Superior temporal gyrus (tissue), 1 donor: Measurements from ENCODE around the gene SSX3.
"Not testable (repeated sequence)": the region's sequence is repeated elsewhere in the genome, so short reads cannot be mapped to it uniquely, and the experiment has no call there.

Source experiments
- DNase-seq: peaks from one replicate; pipeline ENCODE4 v3.0.0-alpha.2; 2016; ENCODE audit errors: extremely low spot score

Gene SSX3, protein sequence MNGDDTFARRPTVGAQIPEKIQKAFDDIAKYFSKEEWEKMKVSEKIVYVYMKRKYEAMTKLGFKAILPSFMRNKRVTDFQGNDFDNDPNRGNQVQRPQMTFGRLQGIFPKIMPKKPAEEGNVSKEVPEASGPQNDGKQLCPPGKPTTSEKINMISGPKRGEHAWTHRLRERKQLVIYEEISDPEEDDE

DNA sequence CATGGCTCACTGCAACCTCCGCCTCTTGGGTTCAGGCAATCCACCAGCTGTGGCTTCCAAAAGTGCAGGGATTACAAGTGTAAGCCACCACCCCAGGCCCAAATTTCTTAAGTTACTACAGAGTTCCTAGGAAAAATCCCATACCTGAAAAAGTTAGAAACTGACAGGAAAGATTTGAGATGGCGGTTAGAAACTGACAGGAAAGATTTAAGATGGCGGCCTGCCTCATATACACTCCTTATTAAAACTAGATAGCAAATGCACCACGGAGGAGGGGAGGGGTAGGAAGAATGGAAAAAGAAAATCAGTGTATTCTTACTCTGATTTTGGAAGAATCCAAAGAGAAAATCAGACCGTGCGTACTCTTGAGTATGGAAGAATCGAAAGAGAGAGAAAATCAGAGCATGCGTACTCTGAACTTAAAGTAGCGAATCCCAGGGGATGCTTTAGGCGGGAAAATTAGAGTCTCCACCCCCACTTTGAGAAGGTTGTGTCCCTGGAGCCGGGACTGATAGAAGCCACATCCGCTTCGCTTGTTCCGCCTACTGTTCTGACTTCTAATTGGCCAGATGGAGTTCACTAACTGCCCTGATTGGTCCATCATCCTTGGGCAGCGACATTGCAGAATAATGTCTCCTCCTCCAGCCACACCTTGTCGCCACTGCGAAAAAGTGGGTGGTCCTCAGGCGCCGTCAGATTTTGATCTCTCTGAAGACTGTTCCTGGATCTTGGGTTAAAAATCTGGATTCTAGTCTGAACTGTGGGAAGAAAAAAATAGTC, at the start of gene SSX3:
TSS of gene SSX3 (minus strand) at position 389 of the 780 bp plus-strand sequence. CDS start 1,454 bp downstream, outside the sequence.
- not testable (repeated sequence) for DNase-seq

DNA sequence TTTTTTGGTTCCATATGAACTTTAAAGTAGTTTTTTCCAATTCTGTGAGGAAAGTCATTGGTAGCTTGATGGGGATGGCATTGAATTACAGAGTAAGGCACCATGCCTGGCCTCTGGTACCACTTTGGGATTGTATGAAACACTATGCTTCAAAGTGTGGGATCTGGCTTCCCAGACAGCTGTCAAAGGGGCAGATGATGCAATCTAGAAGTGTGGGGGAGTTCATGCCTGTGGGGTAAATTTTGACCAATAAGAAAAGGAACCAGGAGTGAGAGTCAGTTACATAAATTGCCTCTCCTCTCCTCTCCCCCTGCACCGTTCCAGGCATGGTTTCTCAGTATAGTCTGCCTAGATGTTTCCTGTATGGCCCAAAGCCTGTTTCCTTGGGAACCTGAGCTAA, 41.3 kb upstream of the SSX3 start:
- DNase-seq, result not testable (repeated sequence)

DNA sequence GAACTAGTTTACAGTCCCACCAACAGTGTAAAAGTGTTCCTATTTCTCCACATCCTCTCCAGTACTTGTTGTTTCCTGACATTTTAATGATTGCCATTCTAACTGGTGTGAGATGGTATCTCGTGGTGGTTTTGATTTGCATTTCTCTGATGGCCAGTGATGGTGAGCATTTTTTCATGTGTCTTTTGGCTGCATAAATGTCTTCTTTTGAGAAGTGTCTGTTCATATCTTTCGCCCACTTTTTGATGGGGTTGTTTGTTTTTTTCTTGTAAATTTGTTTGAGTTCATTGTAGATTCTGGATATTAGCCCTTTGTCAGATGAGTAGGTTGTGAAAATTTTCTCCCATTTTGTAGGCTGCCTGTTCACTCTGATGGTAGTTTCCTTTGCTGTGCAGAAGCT, 40.4 kb upstream of the SSX3 start:
- DNase-seq, result not testable (repeated sequence)

DNA sequence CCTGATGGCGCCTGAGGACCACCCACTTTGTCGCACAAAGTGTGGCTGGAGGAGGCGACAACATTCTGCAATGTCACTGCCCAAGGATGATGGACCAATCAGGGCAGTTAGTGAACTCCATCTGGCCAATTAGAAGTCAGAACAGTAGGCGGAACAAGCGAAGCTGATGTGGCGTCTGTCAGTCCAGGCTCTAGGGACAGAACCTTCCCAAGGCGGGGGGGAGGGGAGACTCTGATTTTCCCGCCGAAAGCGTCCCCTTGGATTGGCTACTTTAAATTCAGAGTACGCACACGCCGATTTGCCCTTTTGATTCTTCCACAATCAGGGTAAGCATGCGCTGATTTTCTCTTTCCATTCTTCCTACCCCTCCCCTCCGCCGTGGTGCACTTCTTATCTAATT, 26.7 kb upstream of the SSX3 start, which contains the start of gene SSX4:
TSS of gene SSX4 (plus strand) at position 301 of the 400 bp plus-strand sequence. CDS start 515 bp downstream, outside the sequence.
- not testable (repeated sequence) for DNase-seq

DNA sequence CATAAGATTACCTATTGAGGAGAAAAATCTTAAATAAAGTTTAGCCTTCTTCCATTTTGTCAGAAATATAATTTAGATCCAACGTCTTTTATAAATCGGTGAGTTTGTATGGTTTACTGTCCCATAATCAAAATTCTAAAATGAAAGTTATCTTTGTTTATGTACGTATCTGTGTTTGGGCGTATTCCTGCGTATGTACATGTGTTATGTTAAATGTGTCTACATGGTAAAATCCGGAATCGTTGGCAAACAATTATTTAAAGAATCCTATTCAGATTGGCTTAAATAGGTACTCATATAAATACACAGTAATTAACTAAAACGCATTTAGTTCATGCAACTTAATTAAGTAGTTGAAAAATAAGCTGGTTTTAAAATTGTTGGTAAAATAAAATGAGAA, 13.9 kb upstream of the SSX3 start:
- not testable (repeated sequence) for DNase-seq

DNA sequence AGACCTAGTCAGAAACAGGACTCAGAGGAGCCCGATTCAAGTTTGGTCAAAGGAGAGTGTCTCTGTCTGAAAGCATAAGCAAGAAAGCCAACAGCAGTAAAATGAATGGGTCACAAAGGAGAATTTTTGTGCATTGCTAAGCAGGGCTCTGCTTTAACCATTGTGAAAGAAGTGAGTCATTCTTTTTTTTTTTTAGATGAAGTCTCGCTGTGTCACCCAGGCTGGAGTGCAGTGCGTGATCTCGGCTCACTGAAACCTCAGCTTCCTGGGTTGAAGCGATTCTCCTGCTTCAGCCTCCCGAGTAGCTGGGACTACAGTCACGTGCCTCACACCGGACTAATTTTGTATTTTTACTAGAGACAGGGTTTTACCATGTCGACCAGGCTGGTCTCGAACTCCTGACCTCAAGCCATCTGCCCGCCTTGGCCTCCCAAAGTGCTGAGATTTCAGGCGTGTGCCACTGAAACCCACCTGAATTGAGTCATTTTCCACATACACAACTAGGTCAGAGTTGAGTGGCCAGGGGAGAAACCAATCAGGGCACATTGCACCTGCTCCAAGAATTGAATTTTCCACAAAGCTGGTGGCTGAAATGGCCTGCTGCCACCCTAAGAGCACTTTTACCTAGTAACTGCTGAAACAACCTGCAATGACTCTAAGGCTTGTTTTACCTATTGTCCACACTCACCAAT, 11.4 kb upstream of the SSX3 start:
- not testable (repeated sequence) for DNase-seq

DNA sequence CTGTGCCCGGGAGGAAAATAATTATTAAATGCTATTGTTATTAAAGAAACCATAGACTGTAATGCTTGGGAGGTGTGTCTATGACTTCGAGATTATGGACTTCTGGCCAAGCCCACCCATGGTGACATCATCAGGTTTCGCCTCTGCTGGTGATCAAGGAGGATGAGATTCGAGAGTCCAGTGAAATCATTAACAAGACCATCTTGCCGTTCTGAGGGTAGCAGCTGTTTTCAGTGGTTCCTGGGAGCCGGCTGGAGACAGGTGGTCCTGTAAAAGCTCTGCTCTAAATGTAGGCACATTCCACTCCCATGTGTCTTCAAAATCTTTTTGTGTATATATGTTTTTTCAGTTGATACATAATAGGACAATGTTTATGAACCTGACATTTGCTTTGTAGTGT, 2.8 kb upstream of the SSX3 start:
- DNase-seq, result not testable (repeated sequence)

DNA sequence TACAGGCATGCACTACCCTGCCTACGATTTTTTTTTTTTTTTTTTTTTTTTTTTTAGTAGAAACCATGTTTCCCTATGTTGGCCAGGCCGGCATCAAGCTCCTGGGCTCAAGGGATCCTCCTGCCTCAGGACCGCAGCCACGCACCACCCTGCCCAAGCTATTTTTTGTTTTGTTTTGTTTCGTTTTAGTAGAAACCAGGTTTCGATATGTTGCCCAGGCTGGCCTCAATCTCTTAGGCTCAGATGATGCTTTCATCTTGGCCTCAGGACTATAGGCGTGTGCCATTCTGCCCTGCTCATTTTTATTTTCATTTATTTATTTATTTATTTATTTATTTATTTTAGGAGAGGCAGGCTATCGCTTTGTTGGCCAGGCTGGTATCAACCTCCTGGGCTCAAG, 1.2 kb upstream of the SSX3 start:
- DNase-seq, result no peak

DNA sequence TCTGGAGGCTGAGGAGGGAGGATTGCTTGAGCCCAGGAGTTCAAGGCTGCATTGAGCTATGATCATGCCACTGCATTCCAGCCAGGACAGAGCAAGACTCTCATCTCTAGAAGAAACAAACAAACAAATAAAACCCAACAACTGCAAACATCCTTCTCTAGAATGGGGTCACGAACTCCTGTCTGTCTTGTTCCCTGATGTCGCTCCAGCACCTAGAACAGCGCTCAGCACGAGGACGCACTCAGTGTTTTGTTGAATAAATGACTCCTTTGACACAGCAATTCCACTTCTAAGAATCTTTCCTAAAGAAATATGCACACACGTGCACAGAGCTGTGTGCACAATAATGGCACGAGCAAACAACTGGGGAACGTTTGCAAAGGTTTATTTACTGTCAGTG, 10.4 kb downstream of the SSX3 start:
- not testable (repeated sequence) for DNase-seq

DNA sequence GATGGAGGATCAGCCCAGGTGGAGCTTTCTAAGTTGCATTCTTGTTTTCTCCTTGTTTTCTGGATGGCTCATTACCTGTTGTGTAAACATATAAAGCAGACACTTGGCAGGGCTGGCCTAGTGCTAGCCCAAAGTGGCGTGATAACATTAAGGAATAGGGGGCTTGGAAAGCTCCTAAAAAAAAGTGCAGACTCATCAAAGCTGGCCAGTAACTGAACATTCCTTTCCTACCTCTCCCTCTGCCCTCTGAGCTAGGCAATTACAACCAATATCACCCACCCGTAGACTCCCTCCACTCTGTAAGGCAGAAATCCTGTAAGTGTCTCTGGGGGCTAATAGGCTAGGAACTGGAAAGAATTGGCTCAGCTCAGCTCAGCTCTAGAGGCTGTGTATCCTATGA, 42.5 kb downstream of the SSX3 start:
- DNase-seq, result not testable (repeated sequence)

DNA sequence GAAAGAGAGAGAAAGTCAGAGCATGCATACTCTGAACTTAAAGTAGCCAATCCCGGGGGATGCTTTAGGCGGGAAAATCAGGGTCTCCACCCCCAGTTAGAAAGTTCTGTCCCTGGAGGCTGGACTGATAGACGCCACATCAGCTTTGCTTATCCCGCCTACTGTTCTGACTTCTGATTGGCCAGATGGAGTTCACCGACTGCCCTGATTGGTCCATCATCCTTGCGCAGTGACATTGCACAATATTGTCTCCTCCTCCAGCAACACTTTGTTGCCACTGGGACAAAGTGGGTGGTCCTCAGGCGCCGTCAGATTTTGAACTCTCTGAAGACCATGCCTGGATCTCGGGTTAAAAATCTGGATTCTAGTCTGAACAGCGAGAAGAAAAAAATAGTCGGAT, 50.3 kb downstream of the SSX3 start:
- no peak for DNase-seq
